Nephron progenitor cell (in vitro differentiated cells): ENCODE results near the gene ZBTB7C.

Source experiments
- DNase-seq: peaks from one replicate; pipeline ENCODE4 v3.0.0; 2021
- H3K27ac Mint-ChIP-seq: 2 replicates; pipeline ENCODE4 v1.8.0; 2021; ENCODE audit warnings: mild to moderate bottlenecking, moderate library complexity, mixed read lengths
- H3K27me3 Mint-ChIP-seq: 2 replicates; pipeline ENCODE4 v1.8.0; 2021; ENCODE audit warnings: mild to moderate bottlenecking, low read depth, mixed read lengths; ENCODE audit not compliant: poor library complexity
- H3K36me3 Mint-ChIP-seq: 2 replicates; pipeline ENCODE4 v1.8.0; 2021; ENCODE audit warnings: low read depth, mixed read lengths
- H3K4me1 Mint-ChIP-seq: 2 replicates; pipeline ENCODE4 v1.8.0; 2021; ENCODE audit warnings: mixed read lengths
- H3K4me3 Mint-ChIP-seq: 2 replicates; pipeline ENCODE4 v1.8.0; 2021; ENCODE audit warnings: mild to moderate bottlenecking, moderate library complexity, mixed read lengths
- H3K9me3 Mint-ChIP-seq: 2 replicates; pipeline ENCODE4 v1.8.0; 2021; ENCODE audit warnings: mild to moderate bottlenecking, moderate library complexity, mixed read lengths
- TF ChIP-seq, protein P1 (sequence below): fragments of 200-600 bp; sonication (generic); IDR thresholded peaks from 2 replicates; pipeline ENCODE4 v1.5.0; 2021; ENCODE audit warnings: antibody characterized with exemption

The ZBTB7C gene

GRCh38 chr18:47985866-47986265 is 423.3 kb downstream of the ZBTB7C start:
- no peaks in the 10 kb centered on the region for H3K36me3 Mint-ChIP-seq
- peaks cover 5% of the 10 kb centered on the region for H3K27me3 Mint-ChIP-seq
- TF ChIP-seq, protein P1, sequence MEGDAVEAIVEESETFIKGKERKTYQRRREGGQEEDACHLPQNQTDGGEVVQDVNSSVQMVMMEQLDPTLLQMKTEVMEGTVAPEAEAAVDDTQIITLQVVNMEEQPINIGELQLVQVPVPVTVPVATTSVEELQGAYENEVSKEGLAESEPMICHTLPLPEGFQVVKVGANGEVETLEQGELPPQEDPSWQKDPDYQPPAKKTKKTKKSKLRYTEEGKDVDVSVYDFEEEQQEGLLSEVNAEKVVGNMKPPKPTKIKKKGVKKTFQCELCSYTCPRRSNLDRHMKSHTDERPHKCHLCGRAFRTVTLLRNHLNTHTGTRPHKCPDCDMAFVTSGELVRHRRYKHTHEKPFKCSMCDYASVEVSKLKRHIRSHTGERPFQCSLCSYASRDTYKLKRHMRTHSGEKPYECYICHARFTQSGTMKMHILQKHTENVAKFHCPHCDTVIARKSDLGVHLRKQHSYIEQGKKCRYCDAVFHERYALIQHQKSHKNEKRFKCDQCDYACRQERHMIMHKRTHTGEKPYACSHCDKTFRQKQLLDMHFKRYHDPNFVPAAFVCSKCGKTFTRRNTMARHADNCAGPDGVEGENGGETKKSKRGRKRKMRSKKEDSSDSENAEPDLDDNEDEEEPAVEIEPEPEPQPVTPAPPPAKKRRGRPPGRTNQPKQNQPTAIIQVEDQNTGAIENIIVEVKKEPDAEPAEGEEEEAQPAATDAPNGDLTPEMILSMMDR = no peak
- H3K4me3 Mint-ChIP-seq = no peak overlapping the region
- H3K9me3 Mint-ChIP-seq = peaks cover 3% of the 10 kb centered on the region
- no peak overlapping the region for H3K27ac Mint-ChIP-seq
- H3K4me1 Mint-ChIP-seq = peaks cover 26% of the 10 kb centered on the region
- DNase-seq = no peak

DNA sequence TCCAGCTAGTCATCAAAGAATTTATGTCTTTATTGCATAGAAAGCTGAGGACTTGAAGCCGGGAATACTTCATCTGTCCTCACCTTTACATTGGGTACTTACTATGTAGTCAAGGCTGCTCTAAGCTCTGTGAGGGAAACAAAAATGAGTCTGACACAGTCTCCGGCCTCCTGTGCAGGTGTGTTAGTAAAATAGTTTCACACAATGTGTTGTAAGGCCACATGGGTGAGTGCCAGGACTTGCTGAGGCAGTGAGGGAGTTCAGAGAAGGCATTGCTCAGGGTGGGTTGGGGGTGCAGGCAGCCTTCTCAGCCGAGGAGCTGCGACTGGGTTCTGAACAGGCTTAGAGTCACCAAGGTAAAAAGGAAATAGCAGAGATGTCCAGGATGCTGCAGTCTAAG is 424.2 kb downstream of the ZBTB7C start:
- H3K27ac Mint-ChIP-seq = no peak overlapping the region
- no peak overlapping the region for H3K4me3 Mint-ChIP-seq
- no peak for DNase-seq
- H3K9me3 Mint-ChIP-seq = peaks cover 3% of the 10 kb centered on the region
- peaks cover 5% of the 10 kb centered on the region for H3K27me3 Mint-ChIP-seq
- TF ChIP-seq, protein P1 = no peak
- no peaks in the 10 kb centered on the region for H3K36me3 Mint-ChIP-seq
- H3K4me1 Mint-ChIP-seq = peaks cover 34% of the 10 kb centered on the region

DNA sequence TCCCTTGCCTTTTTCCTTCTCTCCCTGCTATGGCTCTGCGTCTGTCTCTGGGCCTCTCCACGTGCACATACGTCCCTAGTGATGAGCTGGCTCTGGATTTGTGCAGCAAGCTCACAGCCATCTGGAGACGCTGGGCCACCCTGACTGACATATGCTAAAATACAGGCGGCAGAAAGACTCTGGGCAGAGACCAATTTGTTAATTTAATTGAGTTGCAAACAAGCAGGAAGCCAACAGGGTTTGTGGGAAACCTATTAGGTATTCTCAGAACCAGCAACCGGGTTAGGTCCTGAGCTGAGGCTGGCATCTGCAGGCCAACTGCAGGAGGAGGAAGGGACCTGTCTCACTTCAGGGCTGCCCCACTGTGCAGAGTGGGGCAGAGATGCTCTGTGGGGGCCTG is 425.2 kb downstream of the ZBTB7C start:
- H3K4me1 Mint-ChIP-seq = peaks cover 39% of the 10 kb centered on the region
- no peak overlapping the region for H3K27ac Mint-ChIP-seq
- TF ChIP-seq, protein P1 = no peak
- no peaks in the 10 kb centered on the region for H3K36me3 Mint-ChIP-seq
- no peaks in the 10 kb centered on the region for H3K27me3 Mint-ChIP-seq
- H3K4me3 Mint-ChIP-seq = peak overlapping the region; percentile 17
- DNase-seq = no peak
- peaks cover 3% of the 10 kb centered on the region for H3K9me3 Mint-ChIP-seq

- H3K27ac Mint-ChIP-seq = no peak overlapping the region
- H3K9me3 Mint-ChIP-seq = peaks cover 3% of the 10 kb centered on the region
- TF ChIP-seq, protein P1 = no peak
- H3K36me3 Mint-ChIP-seq = no peaks in the 10 kb centered on the region
- peaks cover 44% of the 10 kb centered on the region for H3K4me1 Mint-ChIP-seq
- H3K4me3 Mint-ChIP-seq = no peak overlapping the region
- DNase-seq = no peak
- no peaks in the 10 kb centered on the region for H3K27me3 Mint-ChIP-seq
These were observed 426.1 kb downstream of the ZBTB7C start for GRCh38 chr18:47983055-47983454.

- TF ChIP-seq, protein P1 = no peak
- H3K4me1 Mint-ChIP-seq = peaks cover 44% of the 10 kb centered on the region
These were observed 427.4 kb downstream of the ZBTB7C start for GRCh38 chr18:47981830-47982229.

DNA sequence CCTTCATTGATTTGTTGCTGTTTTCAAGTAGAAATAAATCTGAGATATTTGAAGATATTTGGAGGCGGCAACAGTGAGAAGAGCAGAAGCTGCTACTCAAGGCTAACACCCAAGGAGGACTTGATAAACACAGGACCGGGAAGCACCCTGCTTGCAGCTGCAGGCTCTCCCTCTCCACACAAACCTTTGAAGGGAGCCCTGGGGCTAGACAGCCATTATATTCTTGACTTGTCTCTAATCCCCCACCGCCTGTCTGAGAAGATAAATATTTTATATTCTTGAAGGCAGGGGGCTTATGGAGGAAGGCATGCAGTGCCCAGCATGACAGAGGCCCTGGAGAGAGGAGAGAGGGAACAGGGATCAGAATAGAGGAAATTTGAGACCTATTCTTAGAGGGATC is 427.9 kb downstream of the ZBTB7C start:
- H3K27me3 Mint-ChIP-seq = no peaks in the 10 kb centered on the region
- TF ChIP-seq, protein P1 = no peak
- H3K36me3 Mint-ChIP-seq = no peaks in the 10 kb centered on the region
- no peak for DNase-seq
- peak overlapping the region; percentile 10 for H3K4me3 Mint-ChIP-seq
- H3K9me3 Mint-ChIP-seq = peaks cover 3% of the 10 kb centered on the region
- peaks cover 45% of the 10 kb centered on the region for H3K4me1 Mint-ChIP-seq
- no peak overlapping the region for H3K27ac Mint-ChIP-seq

More at GRCh38 chr18:47981830-47982229, 427.4 kb downstream of the ZBTB7C start:
- Mint-ChIP-seq H3K27me3 (no peaks in the 10 kb centered on the region), H3K9me3 (peaks cover 3% of the 10 kb centered on the region), H3K27ac (peak overlapping the region; percentile 49), H3K36me3 (no peaks in the 10 kb centered on the region), H3K4me3 (no peak overlapping the region)
- no peak for DNase-seq
